NCI-H2227 treated with DMSO at 0.1 percent for 48 hours (cell line): ENCODE measurements around the gene SPATA7.

Source experiments
- DNase-seq: peaks from one replicate; lab custom pipeline; 2025; lab: John Stamatoyannopoulos, UW

SPATA7 gene

GRCh38 chr14:88420187-88420586 lies 34.7 kb downstream of the SPATA7 start:
- no peak for DNase-seq

DNA sequence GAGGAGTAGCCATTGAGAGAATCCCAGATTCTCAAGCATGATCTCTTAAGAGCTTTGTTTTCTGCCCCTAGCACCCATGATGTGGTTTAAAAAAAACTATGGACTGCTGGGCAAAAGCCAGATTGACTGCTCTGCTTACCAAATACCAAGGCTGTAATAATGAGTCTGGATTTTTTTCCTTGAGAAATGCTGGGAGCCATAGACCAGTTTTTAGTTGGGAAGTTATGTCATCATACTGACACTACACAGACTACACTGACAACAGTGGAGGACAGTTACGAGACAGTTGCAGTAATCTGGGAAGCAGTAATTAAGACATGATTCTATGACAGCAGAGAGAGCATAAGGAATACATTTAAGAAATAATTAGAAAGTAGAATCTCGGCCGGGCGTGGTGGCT lies 35.8 kb downstream of the SPATA7 start:
- DNase-seq, result no peak

DNA sequence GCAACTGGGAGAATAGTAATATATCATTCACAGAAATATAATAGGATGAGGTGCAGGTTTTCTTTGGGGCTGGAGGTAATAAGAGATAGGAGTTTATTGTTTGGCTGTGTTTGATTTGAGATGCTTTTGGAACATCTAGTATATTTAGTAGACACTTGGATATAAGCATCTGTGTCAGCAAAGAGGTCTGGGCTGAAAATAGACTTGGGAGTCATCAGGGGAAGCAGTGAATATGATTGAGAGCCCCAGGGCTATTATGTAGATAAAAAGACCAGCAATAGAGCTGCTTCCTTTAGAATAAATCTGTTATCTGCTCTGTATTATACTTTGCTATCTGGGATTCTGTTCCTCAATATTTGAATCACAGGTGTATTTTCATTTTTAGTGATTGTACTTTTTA lies 36.6 kb downstream of the SPATA7 start:
- no peak for DNase-seq

DNA sequence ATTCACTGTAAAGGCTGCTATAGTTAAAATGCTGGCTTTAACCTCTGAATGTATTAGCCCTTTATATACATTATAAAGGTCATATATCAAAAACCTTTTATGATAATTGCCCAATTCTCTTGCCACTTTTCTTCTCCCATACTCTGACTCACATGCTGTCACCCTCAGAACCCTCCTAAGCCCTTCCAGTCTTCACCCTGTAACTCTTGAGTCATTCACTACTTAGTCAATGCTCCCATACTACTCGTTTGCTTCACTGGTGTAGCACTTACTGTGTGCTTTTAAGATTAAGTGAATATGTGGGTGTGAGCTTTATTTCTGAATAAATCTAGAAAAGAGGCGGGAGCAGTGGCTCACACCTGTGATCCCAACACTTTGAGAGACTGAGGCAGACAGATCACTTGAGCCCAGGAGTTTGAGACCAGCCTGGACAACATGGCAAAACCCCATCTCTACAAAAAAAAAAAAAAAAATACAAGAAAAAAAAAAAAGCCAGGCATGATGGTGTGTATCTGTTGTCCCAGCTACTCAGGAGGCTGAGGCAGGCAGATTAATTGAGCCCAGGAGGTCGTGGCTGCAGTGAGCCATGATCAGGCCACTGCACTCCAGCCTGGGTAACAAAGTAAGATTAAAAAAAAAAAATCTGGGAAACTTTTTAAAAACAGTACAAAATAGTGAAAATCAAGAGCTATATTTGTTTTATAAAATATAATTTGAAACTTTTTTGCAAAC lies 37.6 kb downstream of the SPATA7 start:
- DNase-seq, result no peak

- no peak for DNase-seq
Measured at GRCh38 chr14:88424573-88424972, 39.1 kb downstream of the SPATA7 start.

- no peak for DNase-seq
Measured at GRCh38 chr14:88426271-88426670, 40.8 kb downstream of the SPATA7 start.

DNA sequence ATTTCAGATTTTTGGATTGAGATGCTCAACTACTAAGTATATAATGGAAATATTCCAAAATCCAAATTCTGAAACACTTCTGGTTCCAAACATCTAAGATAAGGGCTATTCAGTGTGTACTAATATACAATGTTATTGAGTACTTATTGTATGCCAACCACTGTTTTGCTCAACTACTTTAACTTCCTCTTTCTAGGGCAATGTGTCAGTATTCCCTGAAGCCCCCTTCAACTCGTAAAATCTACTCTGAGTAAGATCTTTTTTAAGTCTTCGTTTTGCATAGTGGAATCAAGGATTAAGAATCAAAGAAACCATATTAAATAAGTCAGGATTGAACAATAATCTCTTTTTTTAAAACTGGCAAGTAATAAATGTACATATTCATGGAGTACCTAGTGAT lies 45.5 kb downstream of the SPATA7 start:
- DNase-seq, result no peak

GRCh38 chr14:88437658-88438057 lies 52.2 kb downstream of the SPATA7 start:
- no peak for DNase-seq

- no peak for DNase-seq
Measured at GRCh38 chr14:88439088-88439487, 53.6 kb downstream of the SPATA7 start.

DNA sequence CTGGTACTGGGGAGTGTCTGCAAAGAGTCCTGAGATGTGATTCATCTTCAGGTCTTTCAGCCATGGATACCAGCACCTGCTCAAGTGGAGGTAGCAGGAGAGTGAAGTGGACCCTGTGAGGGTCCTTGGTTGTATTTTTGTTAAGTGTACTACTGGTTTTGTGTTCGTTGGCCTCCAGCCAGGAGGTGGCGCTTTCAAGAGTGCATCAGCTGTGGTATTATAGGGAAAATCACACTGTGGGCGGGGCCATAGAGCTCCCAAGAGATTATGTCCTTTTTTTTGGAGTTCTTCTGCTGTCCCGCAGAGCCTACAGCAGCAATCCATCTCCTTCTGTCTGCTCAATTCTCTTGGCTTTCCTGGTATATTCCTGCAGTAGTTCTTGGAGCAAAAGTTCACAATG lies 66.8 kb downstream of the SPATA7 start:
- DNase-seq, result no peak

GRCh38 chr14:88454886-88455285 lies 69.4 kb downstream of the SPATA7 start:
- DNase-seq, result no peak

- no peak for DNase-seq
Measured at GRCh38 chr14:88463318-88463717, 77.9 kb downstream of the SPATA7 start.

DNA sequence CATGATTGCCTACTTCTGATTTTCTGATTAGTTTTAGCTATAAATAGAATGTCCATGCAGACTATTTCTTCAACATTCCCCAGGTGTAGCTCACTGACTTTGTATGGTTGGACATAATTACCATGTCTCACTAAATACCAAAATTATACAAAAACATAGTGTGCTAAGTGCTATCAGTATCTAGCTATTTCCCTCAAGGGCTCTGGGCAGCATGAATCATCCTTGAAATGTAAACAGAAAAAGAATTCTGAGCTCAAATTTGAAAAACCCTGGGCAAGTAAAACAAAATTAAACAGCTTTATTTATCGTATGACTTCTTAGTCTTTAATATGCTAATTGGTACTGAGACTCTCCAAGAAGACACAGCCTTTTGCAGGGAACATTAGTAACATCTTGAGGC lies 82.9 kb downstream of the SPATA7 start:
- no peak for DNase-seq

DNA sequence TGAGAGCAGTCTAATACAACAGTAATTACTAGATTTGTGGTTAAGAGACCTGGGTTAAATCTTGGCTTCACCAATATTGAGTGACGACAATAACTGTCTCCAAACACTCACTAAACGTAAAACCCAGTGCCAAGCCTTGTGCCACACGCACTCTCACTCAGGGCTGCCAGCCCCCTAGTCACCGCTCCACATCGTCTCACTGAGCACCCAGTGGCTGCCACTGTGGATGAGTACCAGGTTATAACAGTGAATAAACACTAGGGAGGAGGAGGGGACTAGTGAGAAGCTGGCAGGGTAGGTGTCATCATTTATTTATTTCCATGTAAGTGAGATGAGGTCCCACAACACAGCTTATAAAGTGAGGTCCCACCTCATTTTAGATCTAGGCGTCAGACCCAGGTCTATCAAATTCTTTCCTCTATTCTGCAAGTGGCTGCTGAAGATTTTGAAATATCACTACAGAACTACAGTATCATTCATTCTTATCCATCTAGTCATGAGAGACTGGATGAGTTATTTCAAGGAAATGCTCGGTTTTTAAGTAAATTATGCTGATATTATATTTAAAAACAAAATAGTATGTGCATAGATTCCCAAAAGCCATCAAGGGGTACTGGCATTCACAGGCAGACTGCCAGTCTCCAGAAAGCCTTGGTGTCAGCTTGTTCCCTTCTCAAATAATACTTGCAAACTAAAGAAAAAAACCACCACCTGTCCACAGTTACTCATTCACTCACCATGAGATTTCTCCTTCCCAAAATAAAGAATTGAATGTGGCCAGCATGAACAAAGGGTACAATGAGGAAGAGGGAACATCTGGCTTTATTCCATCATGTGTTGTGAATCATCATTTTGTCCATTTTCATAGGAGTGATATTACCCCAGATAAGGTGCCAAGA lies 85.3 kb downstream of the SPATA7 start:
- no peak for DNase-seq

DNA sequence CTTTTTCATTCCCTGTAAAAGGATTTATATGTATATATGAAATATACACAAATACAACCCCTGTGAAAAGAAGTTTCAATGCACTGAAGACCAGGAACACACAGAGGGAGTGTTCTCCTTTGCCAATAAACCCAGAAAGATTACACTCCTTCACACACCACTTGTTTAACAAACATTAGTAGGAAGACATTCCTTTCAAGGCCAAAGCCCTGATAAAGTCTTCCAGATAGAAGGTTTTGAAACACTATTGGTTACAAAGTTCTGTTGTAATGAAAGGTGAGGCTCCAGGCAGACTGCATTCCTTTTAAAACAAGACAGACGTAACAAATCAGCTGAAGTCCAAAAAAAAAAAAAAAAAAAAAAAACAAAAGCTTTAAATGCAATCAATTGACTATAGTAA lies 88.3 kb downstream of the SPATA7 start:
- DNase-seq, result no peak

GRCh38 chr14:88476214-88476774 lies 90.8 kb downstream of the SPATA7 start:
- DNase-seq, result no peak

GRCh38 chr14:88476825-88477224 lies 91.4 kb downstream of the SPATA7 start:
- no peak for DNase-seq

GRCh38 chr14:88477513-88478250 lies 92.2 kb downstream of the SPATA7 start:
- DNase-seq, result no peak

DNA sequence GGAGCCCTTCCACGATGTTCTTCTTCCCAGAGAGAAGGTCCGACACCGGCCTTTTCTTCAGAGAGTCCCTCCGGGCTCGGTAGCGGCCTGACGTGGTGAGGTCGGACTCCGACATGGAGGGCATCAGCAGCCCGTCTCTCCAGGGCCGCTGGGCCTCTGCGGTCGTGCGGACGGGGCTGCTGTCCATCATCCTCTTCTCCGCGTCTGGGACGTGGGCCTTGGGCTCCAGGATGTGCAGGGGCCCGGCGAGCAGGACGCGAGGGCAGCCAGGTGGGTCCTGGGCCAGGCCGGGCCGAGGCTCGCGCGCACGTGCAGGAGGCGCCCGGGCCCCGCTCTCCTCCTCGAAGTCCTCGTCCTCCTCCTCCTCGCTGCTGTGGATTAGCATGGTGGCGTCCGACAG lies 93.5 kb downstream of the SPATA7 start:
- no peak for DNase-seq

- DNase-seq, result no peak
Measured at GRCh38 chr14:88479574-88479987, 94.1 kb downstream of the SPATA7 start.

- no peak for DNase-seq
Measured at GRCh38 chr14:88481059-88481458, 95.6 kb downstream of the SPATA7 start.

- DNase-seq, result no peak
Measured at GRCh38 chr14:88481794-88482193, 96.3 kb downstream of the SPATA7 start.
